Effector memory CD4-positive, alpha-beta T cell (primary cell): ENCODE results near the gene RASD1.

ENCODE experiments used
- DNase-seq, 3 donors: peaks; one replicate each; pipeline ENCODE4 v3.0.0-alpha.2; 2020
- H3K27ac ChIP-seq: 2 replicates; pipeline ENCODE4 v1.7.0; 2013; ENCODE audit warnings: mild to moderate bottlenecking, low read length, moderate library complexity; ENCODE audit not compliant: insufficient read depth, poor library complexity, severe bottlenecking
- H3K27me3 ChIP-seq: replicated peaks from 2 replicates; pipeline ENCODE4 v1.7.0; 2013; ENCODE audit warnings: mild to moderate bottlenecking, low read length; ENCODE audit not compliant: insufficient read depth, control insufficient read depth, poor library complexity, severe bottlenecking
- H3K36me3 ChIP-seq: 2 replicates; pipeline ENCODE4 v1.7.0; 2013; ENCODE audit warnings: mild to moderate bottlenecking, low read length, moderate library complexity; ENCODE audit not compliant: control insufficient read depth, insufficient read depth
- H3K4me1 ChIP-seq: 2 replicates; pipeline ENCODE4 v1.7.0; 2013; ENCODE audit warnings: low read length, mild to moderate bottlenecking; ENCODE audit not compliant: control insufficient read depth, insufficient read depth, poor library complexity, severe bottlenecking
- H3K4me3 ChIP-seq: 2 replicates; pipeline ENCODE4 v1.7.0; 2013; ENCODE audit warnings: low read length, low read depth, mild to moderate bottlenecking; ENCODE audit not compliant: insufficient read depth, poor library complexity, severe bottlenecking
- H3K9me3 ChIP-seq: 2 replicates; pipeline ENCODE4 v1.7.0; 2013; ENCODE audit warnings: mild to moderate bottlenecking, low read length, moderate library complexity; ENCODE audit not compliant: control insufficient read depth

Gene RASD1

DNA sequence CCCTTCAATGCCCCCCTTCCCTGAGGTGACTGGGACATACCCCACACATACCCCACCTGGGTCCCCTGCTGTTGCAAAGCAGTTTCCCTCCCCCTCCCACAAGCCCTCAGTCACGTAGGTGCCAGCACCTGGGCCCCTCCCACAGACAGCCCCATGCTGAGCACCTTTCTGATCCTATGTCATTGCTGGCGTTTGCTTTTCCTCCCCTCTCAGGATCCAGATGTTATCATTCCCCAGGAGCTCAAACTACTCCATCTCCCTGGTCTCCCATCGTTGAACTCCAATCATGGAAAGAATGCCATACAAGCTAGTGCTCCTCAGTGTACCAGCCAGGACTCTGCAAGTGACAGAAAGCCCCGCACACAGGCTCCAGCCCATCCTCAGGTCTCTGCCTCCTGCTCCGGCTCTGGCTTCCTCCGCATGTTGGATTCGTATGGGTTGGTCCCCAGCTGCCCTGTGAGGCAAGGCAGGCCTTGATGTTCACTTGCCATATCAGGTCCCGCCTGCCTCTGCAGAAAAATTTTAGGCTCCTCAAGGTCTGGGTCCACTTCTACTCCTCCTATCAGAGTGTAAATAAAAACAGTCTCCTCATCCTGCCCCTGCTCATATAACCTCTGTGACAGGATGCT, 50.8 kb downstream of the RASD1 start:
- H3K27ac ChIP-seq, result no peak overlapping the region

More for the DNA sequence above, 50.8 kb downstream of the RASD1 start:
- Histone ChIP-seq H3K9me3 (no peaks in the 10 kb centered on the region), H3K36me3 (no peaks in the 10 kb centered on the region), H3K27me3 (no peaks in the 10 kb centered on the region), H3K4me1 (no peaks in the 10 kb centered on the region), H3K4me3 (no peak overlapping the region)
- DNase-seq, result no peak
